ENCODE measurements around the gene KRTAP29-1.

- TF ChIP-seq CTCF (conservative IDR thresholded peaks at IDR 0.05; ENCODE audit: low read depth in 2 of 2) = no peak
- TF ChIP-seq REST (IDR thresholded peaks at IDR 0.05; ENCODE audit: unreplicated experiment) = no peak
- TF ChIP-seq POLR2AphosphoS5 (IDR thresholded peaks at IDR 0.05; ENCODE audit: low read depth) = no peak
- TF ChIP-seq EZH2phosphoT487 (IDR thresholded peaks at IDR 0.05; ENCODE audit: unreplicated experiment) = no peak
- no peak for TF ChIP-seq STAT1 (IDR thresholded peaks at IDR 0.05; ENCODE audit: unreplicated experiment)
- TF ChIP-seq, protein P1, sequence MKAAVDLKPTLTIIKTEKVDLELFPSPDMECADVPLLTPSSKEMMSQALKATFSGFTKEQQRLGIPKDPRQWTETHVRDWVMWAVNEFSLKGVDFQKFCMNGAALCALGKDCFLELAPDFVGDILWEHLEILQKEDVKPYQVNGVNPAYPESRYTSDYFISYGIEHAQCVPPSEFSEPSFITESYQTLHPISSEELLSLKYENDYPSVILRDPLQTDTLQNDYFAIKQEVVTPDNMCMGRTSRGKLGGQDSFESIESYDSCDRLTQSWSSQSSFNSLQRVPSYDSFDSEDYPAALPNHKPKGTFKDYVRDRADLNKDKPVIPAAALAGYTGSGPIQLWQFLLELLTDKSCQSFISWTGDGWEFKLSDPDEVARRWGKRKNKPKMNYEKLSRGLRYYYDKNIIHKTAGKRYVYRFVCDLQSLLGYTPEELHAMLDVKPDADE (IDR thresholded peaks at IDR 0.05) = no peak
- no peak for TF ChIP-seq EZH2 (IDR thresholded peaks at IDR 0.05; ENCODE audit: low read depth, unreplicated experiment)
- no peak for TF ChIP-seq JUNB (IDR thresholded peaks at IDR 0.05; ENCODE audit: unreplicated experiment)
Observed at GRCh38 chr17:41347869-41348760, 45.5 kb upstream of the KRTAP29-1 start.
